ENCODE results near the gene CIAO2B. TPM values are rescaled to one million over a fixed set of nuclear protein-coding genes. Genes with fewer than 3 reads are reported as not detected.

Gene CIAO2B
- total RNA-seq (ENCODE audit: low replicate concordance), result 244 and 278 TPM in 2 replicates

GRCh38 chr16:66934138-66934838 lies at the start of gene CIAO2B:
Gene CIAO2B (minus strand): TSS chr16:66934402. CDS start chr16:66934364, 38 bp downstream.

GRCh38 chr16:66961065-66961744 lies 27.0 kb upstream of the CIAO2B start, which contains the start of gene CES3:
Gene CES3 (plus strand): TSS chr16:66961266. CDS start chr16:66961308, 42 bp downstream.

GRCh38 chr16:66935314-66936011 lies 1.3 kb upstream of the CIAO2B start, which contains the start of gene CES2:
Gene CES2 (plus strand): TSS chr16:66935516. CDS start chr16:66935636, 120 bp downstream.

GRCh38 chr16:66925322-66925840 lies 8.8 kb downstream of the CIAO2B start, which contains the start of gene RRAD:
Gene RRAD (minus strand): TSS chr16:66925535. CDS start chr16:66925179, 356 bp downstream.

GRCh38 chr16:66918803-66919568 lies 15.2 kb downstream of the CIAO2B start, which contains the start of gene CDH16:
Gene CDH16 (minus strand): TSS chr16:66918885. CDS start chr16:66918065, 820 bp downstream.

Other genes starting within 250 kb of the CIAO2B start
- gene CMTM4, start 237.7 kb downstream of the CIAO2B start, total RNA-seq (ENCODE audit: low replicate concordance), result 9.6 and 17.3 TPM in 2 replicates
- gene DYNC1LI2, start 182.8 kb downstream of the CIAO2B start, total RNA-seq (ENCODE audit: low replicate concordance), result 63.7 and 175 TPM in 2 replicates
- gene TERB1, start 132.8 kb downstream of the CIAO2B start, total RNA-seq (ENCODE audit: low replicate concordance), result 0.08 TPM in 1 of 2 replicates, not detected in the other
- gene NAE1, start 103.4 kb downstream of the CIAO2B start, total RNA-seq (ENCODE audit: low replicate concordance), result 51.0 and 66.7 TPM in 2 replicates
- gene CA7, start 90.0 kb downstream of the CIAO2B start, total RNA-seq (ENCODE audit: low replicate concordance), result not detected in 2 replicates
- 5.4 and 6.5 TPM in 2 replicates for gene PDP2, start 53.9 kb downstream of the CIAO2B start, total RNA-seq (ENCODE audit: low replicate concordance)
- gene CDH16, start 15.5 kb downstream of the CIAO2B start, total RNA-seq (ENCODE audit: low replicate concordance), result under 0.01 TPM in 1 of 2 replicates, not detected in the other
- 6.6 and 22.5 TPM in 2 replicates for gene RRAD, start 8.9 kb downstream of the CIAO2B start, total RNA-seq (ENCODE audit: low replicate concordance)
- gene CES2, start 1.1 kb upstream of the CIAO2B start, total RNA-seq (ENCODE audit: low replicate concordance), result 14.9 and 18.0 TPM in 2 replicates
- under 0.01 and 0.38 TPM in 2 replicates for gene CES3, start 26.9 kb upstream of the CIAO2B start, total RNA-seq (ENCODE audit: low replicate concordance)
- 0.90 and 3.3 TPM in 2 replicates for gene CES4A, start 54.2 kb upstream of the CIAO2B start, total RNA-seq (ENCODE audit: low replicate concordance)
- gene CBFB, start 94.7 kb upstream of the CIAO2B start, total RNA-seq (ENCODE audit: low replicate concordance), result 92.9 and 108 TPM in 2 replicates
- 9.6 and 12.0 TPM in 2 replicates for gene PHAF1, start 175.5 kb upstream of the CIAO2B start, total RNA-seq (ENCODE audit: low replicate concordance)
- gene B3GNT9, start 216.6 kb upstream of the CIAO2B start, total RNA-seq (ENCODE audit: low replicate concordance), result 26.5 and 26.8 TPM in 2 replicates
- gene TRADD, start 225.5 kb upstream of the CIAO2B start, total RNA-seq (ENCODE audit: low replicate concordance), result 19.4 TPM in 2 replicates
- gene FBXL8, start 225.6 kb upstream of the CIAO2B start, total RNA-seq (ENCODE audit: low replicate concordance), result 7.2 and 8.4 TPM in 2 replicates
- 2.9 and 31.7 TPM in 2 replicates for gene HSF4, start 230.3 kb upstream of the CIAO2B start, total RNA-seq (ENCODE audit: low replicate concordance)
- gene NOL3, start 236.1 kb upstream of the CIAO2B start, total RNA-seq (ENCODE audit: low replicate concordance), result 18.0 and 38.0 TPM in 2 replicates
- gene MATCAP1, start 249.6 kb upstream of the CIAO2B start, total RNA-seq (ENCODE audit: low replicate concordance), result 12.7 and 20.0 TPM in 2 replicates

All from smooth muscle cell of the coronary artery (primary cell).